Dedifferentiated amniotic fluid mesenchymal stem cell (primary cell): ENCODE measurements around the gene MPZL3.

ENCODE experiments used
- DNase-seq: peaks from one replicate; pipeline ENCODE4 v3.0.0-alpha.2; 2016; ENCODE audit errors: extremely low spot score

MPZL3 gene

GRCh38 chr11:118264569-118265465 lies 12.7 kb upstream of the MPZL3 start:
- no peak for DNase-seq

- no peak for DNase-seq
Measured at GRCh38 chr11:118263695-118264568, 11.8 kb upstream of the MPZL3 start, which contains the start of gene MPZL2. TSS of gene MPZL2 (minus strand) at chr11:118264297. CDS start at chr11:118264153, 144 bp downstream.

- no peak for DNase-seq
Measured at GRCh38 chr11:118263112-118263511, 10.9 kb upstream of the MPZL3 start.

GRCh38 chr11:118260353-118260752 lies 8.2 kb upstream of the MPZL3 start:
- no peak for DNase-seq

GRCh38 chr11:118259138-118259537 lies 7.0 kb upstream of the MPZL3 start:
- DNase-seq, result no peak

GRCh38 chr11:118258410-118258809 lies 6.2 kb upstream of the MPZL3 start:
- DNase-seq, result no peak

- no peak for DNase-seq
Measured at GRCh38 chr11:118252688-118253087, 523 bp upstream of the MPZL3 start.

- no peak for DNase-seq
Measured at GRCh38 chr11:118247041-118247440, 5.1 kb downstream of the MPZL3 start.

GRCh38 chr11:118245936-118246562 lies 6.1 kb downstream of the MPZL3 start:
- DNase-seq, result no peak

GRCh38 chr11:118243993-118244762 lies 8.0 kb downstream of the MPZL3 start:
- DNase-seq, result no peak

GRCh38 chr11:118243161-118243560 lies 9.0 kb downstream of the MPZL3 start:
- no peak for DNase-seq

GRCh38 chr11:118241764-118242098 lies 10.4 kb downstream of the MPZL3 start:
- no peak for DNase-seq

GRCh38 chr11:118240999-118241763 lies 11.0 kb downstream of the MPZL3 start:
- no peak for DNase-seq

GRCh38 chr11:118239509-118240205 lies 12.5 kb downstream of the MPZL3 start:
- DNase-seq, result no peak

GRCh38 chr11:118238929-118239328 lies 13.2 kb downstream of the MPZL3 start:
- DNase-seq, result no peak

- DNase-seq, result no peak
Measured at GRCh38 chr11:118238421-118238820, 13.7 kb downstream of the MPZL3 start.

- no peak for DNase-seq
Measured at GRCh38 chr11:118236170-118236569, 16.0 kb downstream of the MPZL3 start.

GRCh38 chr11:118234833-118235232 lies 17.3 kb downstream of the MPZL3 start:
- DNase-seq, result no peak

- DNase-seq, result no peak
Measured at GRCh38 chr11:118233850-118234249, 18.3 kb downstream of the MPZL3 start.

GRCh38 chr11:118233377-118233776 lies 18.8 kb downstream of the MPZL3 start:
- no peak for DNase-seq
